K562 (cell line): ENCODE results near the gene OSBP2. TPM values are rescaled to one million over a fixed set of nuclear protein-coding genes. Genes with fewer than 3 reads are reported as not detected.

ENCODE experiments used
- ARID1B ChIP-seq: fragments of 450-650 bp; IDR thresholded peaks from 2 replicates; pipeline ENCODE4 v1.6.1; 2016; ENCODE audit warnings: antibody characterized with exemption, mild to moderate bottlenecking, inconsistent platforms
- ELF1 ChIP-seq: fragments of 200-800 bp; sonication (Bioruptor generic); IDR thresholded peaks from 2 replicates; pipeline ENCODE4 v1.6.1; 2016; ENCODE audit warnings: missing genetic modification characterization, missing compliant biosample characterization
- GTF2B ChIP-seq: IDR thresholded peaks from 2 replicates; pipeline ENCODE4 v1.6.1; 2011; ENCODE audit not compliant: insufficient read length; ENCODE audit errors: extremely low read depth
- HCFC1 ChIP-seq: IDR thresholded peaks from 2 replicates; pipeline ENCODE4 v1.6.1; 2012; ENCODE audit warnings: low read depth, low read length, improper control_type of control experiment
- L3MBTL2 ChIP-seq: fragments of 450-650 bp; IDR thresholded peaks from 2 replicates; pipeline ENCODE4 v1.6.1; 2016; ENCODE audit warnings: mild to moderate bottlenecking, moderate library complexity
- MTA2 ChIP-seq: fragments of 450-650 bp; IDR thresholded peaks from 2 replicates; pipeline ENCODE4 v1.6.1; 2016; ENCODE audit warnings: low read depth
- NR2F6 ChIP-seq: fragments of 450-650 bp; formaldehyde crosslinking; IDR thresholded peaks from 2 replicates; pipeline ENCODE4 v1.4.0; 2020; ENCODE audit warnings: mild to moderate bottlenecking
- SMARCA4 ChIP-seq: fragments of 450-650 bp; IDR thresholded peaks from 2 replicates; pipeline ENCODE4 v1.6.1; 2016
- SMARCE1 ChIP-seq: fragments of 450-650 bp; IDR thresholded peaks from 2 replicates; pipeline ENCODE4 v1.7.1; 2016; ENCODE audit warnings: mild to moderate bottlenecking
- SRSF9 ChIP-seq: fragments of 200-400 bp; formaldehyde crosslinking; IDR thresholded peaks from 2 replicates; pipeline ENCODE4 v1.6.1; 2017; ENCODE audit warnings: low read depth, low read length, borderline replicate concordance
- TEAD4 ChIP-seq, 2 experiments: sonication (generic) in 1 of 2; formaldehyde crosslinking in 1 of 2; IDR thresholded peaks; 2 replicates each; pipeline versions ENCODE4 v1.6.1 to v1.8.0; 2012 to 2022; ENCODE audit warnings: borderline replicate concordance in 1 of 2, inconsistent platforms in 1 of 2, low read length in 1 of 2, mild to moderate bottlenecking in 1 of 2, missing genetic modification reagents in 1 of 2
- ZBTB5 ChIP-seq: fragments of 450-650 bp; IDR thresholded peaks from 2 replicates; pipeline ENCODE4 v1.6.1; 2017; ENCODE audit warnings: antibody characterized with exemption
- ZNF395 ChIP-seq: fragments of 200-800 bp; sonication (Bioruptor generic); IDR thresholded peaks from 2 replicates; pipeline ENCODE4 v1.6.1; 2017; ENCODE audit warnings: missing genetic modification characterization, missing compliant biosample characterization
- polyA plus RNA-seq, 8 experiments: library from polyadenylated mRNA; depleted of rRNA in 4 of 8; stranded (reverse) in 5 of 8; unstranded in 3 of 8; fragments of >200 nt; fragmentation: Nextera tagmentation in 2 of 8; fragmentation: Illumina TruSeq in 1 of 8; extraction: Ambion mirVana in 2 of 8; extraction: Trizol in 1 of 8; gene quantifications; 2 replicates each; pipeline versions ENCODE4 v1.2.1 to v1.2.3, GENCODE V29; 2011 to 2014; ENCODE audit warnings: inconsistent platforms in 1 of 8, missing spikeins in 1 of 8
- total RNA-seq, 7 experiments: library from RNA; depleted of rRNA in 6 of 7; stranded (reverse); fragments of >200 nt in 6 of 7; fragmentation: Illumina TruSeq in 2 of 7; extraction: Trizol in 2 of 7; gene quantifications; 2 replicates each; pipeline versions ENCODE4 v1.2.1 to v1.2.3, GENCODE V29; 2011 to 2021; ENCODE audit warnings: low replicate concordance in 1 of 7
- TF ChIP-seq, protein P1 (sequence below): sonication (generic); formaldehyde crosslinking; IDR thresholded peaks from 2 replicates; pipeline ENCODE4 v1.8.0; 2022; ENCODE audit warnings: missing genetic modification reagents, mild to moderate bottlenecking, moderate library complexity, borderline replicate concordance
- TF ChIP-seq, protein P2 (sequence below), 2 experiments: fragments of 450-650 bp; formaldehyde crosslinking in 1 of 2; IDR thresholded peaks; 2 replicates each; pipeline versions ENCODE4 v1.4.0 to v1.6.1; 2014 to 2020; ENCODE audit warnings: mild to moderate bottlenecking in 2 of 2, borderline replicate concordance in 1 of 2, low read depth in 1 of 2

Gene OSBP2
- total and polyA plus RNA-seq, 9 of the 15 experiments (the other 6 are each of a cell fraction or from before 2014, with no cell fraction given): 0.52 to 29.5 (median 21.6) TPM

DNA sequence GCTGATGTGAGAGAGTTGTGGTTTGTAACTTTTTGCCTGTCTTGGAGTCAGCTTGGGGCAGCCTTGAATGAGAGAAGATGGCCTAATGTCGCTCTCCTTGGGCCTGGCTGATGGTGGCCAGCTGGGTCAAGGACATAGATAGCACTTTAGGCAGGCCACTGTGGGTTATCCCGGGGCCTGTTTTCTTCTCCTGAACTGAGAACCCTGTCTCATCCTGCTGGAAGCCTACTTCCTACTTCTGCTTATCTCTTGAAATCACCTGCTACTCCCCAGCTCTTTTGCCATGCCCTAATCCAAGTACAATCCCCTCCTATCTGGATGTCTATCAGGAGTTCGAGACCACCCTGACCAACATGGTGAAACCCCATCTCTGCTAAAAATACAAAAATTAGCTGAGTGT is 49.5 kb downstream of the OSBP2 start (continued):
- TF ChIP-seq TEAD4 (IDR thresholded peaks at IDR 0.05; ENCODE audit: low read length): peak; percentile 8; the same call in 1 of the 2 replicates
- TF ChIP-seq TEAD4 (CRISPR knock-in tag; IDR thresholded peaks at IDR 0.05; ENCODE audit: borderline replicate concordance): no peak
- TF ChIP-seq, protein P1, sequence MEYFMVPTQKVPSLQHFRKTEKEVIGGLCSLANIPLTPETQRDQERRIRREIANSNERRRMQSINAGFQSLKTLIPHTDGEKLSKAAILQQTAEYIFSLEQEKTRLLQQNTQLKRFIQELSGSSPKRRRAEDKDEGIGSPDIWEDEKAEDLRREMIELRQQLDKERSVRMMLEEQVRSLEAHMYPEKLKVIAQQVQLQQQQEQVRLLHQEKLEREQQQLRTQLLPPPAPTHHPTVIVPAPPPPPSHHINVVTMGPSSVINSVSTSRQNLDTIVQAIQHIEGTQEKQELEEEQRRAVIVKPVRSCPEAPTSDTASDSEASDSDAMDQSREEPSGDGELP (CRISPR knock-in tag): peak; percentile 33; the same call in 1 of the 2 replicates
- peak; percentile 60 for TF ChIP-seq ELF1 (tag)
- peak; percentile 69 for TF ChIP-seq SMARCA4
- 0 out of 2 replicates have a peak, but pooled peaks have one; percentile 28 for TF ChIP-seq L3MBTL2
- no peak for TF ChIP-seq HCFC1
- peak; percentile 79 for TF ChIP-seq ARID1B
- TF ChIP-seq GTF2B: no peak
- TF ChIP-seq NR2F6 (CRISPR knock-in tag): no peak
- no peak for TF ChIP-seq ZNF395
- TF ChIP-seq, protein P2, sequence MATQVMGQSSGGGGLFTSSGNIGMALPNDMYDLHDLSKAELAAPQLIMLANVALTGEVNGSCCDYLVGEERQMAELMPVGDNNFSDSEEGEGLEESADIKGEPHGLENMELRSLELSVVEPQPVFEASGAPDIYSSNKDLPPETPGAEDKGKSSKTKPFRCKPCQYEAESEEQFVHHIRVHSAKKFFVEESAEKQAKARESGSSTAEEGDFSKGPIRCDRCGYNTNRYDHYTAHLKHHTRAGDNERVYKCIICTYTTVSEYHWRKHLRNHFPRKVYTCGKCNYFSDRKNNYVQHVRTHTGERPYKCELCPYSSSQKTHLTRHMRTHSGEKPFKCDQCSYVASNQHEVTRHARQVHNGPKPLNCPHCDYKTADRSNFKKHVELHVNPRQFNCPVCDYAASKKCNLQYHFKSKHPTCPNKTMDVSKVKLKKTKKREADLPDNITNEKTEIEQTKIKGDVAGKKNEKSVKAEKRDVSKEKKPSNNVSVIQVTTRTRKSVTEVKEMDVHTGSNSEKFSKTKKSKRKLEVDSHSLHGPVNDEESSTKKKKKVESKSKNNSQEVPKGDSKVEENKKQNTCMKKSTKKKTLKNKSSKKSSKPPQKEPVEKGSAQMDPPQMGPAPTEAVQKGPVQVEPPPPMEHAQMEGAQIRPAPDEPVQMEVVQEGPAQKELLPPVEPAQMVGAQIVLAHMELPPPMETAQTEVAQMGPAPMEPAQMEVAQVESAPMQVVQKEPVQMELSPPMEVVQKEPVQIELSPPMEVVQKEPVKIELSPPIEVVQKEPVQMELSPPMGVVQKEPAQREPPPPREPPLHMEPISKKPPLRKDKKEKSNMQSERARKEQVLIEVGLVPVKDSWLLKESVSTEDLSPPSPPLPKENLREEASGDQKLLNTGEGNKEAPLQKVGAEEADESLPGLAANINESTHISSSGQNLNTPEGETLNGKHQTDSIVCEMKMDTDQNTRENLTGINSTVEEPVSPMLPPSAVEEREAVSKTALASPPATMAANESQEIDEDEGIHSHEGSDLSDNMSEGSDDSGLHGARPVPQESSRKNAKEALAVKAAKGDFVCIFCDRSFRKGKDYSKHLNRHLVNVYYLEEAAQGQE (IDR thresholded peaks at IDR 0.05; ENCODE audit: borderline replicate concordance): 0 out of 2 replicates have a peak, but pooled peaks have one; percentile 3
- TF ChIP-seq, protein P2 (CRISPR knock-in tag; IDR thresholded peaks at IDR 0.05; ENCODE audit: low read depth): no peak
- TF ChIP-seq SMARCE1: peak; percentile 77; the same call in 1 of the 2 replicates
- TF ChIP-seq SRSF9: no peak
- TF ChIP-seq ZBTB5: no peak
- TF ChIP-seq MTA2: 0 out of 2 replicates have a peak, but pooled peaks have one; percentile 42
